ENCODE data around the gene PPP4R3A.

Gene PPP4R3A

GRCh38 chr14:91420686-91421085 lies 89.4 kb downstream of the PPP4R3A start:
- DNase-seq (ENCODE audit: low read depth) = no peak
- H3K4me3 ChIP-seq (ENCODE audit: low read depth, low read length) = no peak overlapping the region
- no peak for TF ChIP-seq CTCF (IDR thresholded peaks at IDR 0.05; ENCODE audit: insufficient read depth, low read depth, low read length, missing control alignments)

- no peak overlapping the region for H3K4me3 ChIP-seq (ENCODE audit: low read depth, low read length)
Observed at GRCh38 chr14:91419451-91419850, 90.7 kb downstream of the PPP4R3A start.

GRCh38 chr14:91419044-91419397 lies 91.1 kb downstream of the PPP4R3A start:
- no peak for TF ChIP-seq CTCF (IDR thresholded peaks at IDR 0.05; ENCODE audit: insufficient read depth, low read depth, low read length, missing control alignments)
- no peak overlapping the region; the same call in 1 of the 2 replicates for H3K4me3 ChIP-seq (ENCODE audit: low read depth, low read length)
- DNase-seq (ENCODE audit: low read depth) = no peak

More at GRCh38 chr14:91419451-91419850, 90.7 kb downstream of the PPP4R3A start:
- no peak for DNase-seq (ENCODE audit: low read depth)
- TF ChIP-seq CTCF (IDR thresholded peaks at IDR 0.05; ENCODE audit: insufficient read depth, low read depth, low read length, missing control alignments) = no peak

GRCh38 chr14:91418387-91419043 lies 91.6 kb downstream of the PPP4R3A start:
- DNase-seq (ENCODE audit: low read depth) = peak; percentile 85
- peak; percentile 97 for TF ChIP-seq CTCF (IDR thresholded peaks at IDR 0.05; ENCODE audit: insufficient read depth, low read depth, low read length, missing control alignments)
- peak overlapping the region; percentile 77 for H3K4me3 ChIP-seq (ENCODE audit: low read depth, low read length)

GRCh38 chr14:91417983-91418386 lies 92.1 kb downstream of the PPP4R3A start:
- H3K4me3 ChIP-seq (ENCODE audit: low read depth, low read length) = peak overlapping the region; percentile 77
- peak; percentile 85 for DNase-seq (ENCODE audit: low read depth)
- no peak for TF ChIP-seq CTCF (IDR thresholded peaks at IDR 0.05; ENCODE audit: insufficient read depth, low read depth, low read length, missing control alignments)

- peak; percentile 84 for DNase-seq (ENCODE audit: low read depth)
- no peak for TF ChIP-seq CTCF (IDR thresholded peaks at IDR 0.05; ENCODE audit: insufficient read depth, low read depth, low read length, missing control alignments)
- peak within 1 kb of the TSS; percentile 87 for H3K4me3 ChIP-seq (ENCODE audit: low read depth, low read length)
Observed at GRCh38 chr14:91417120-91417982, 92.8 kb downstream of the PPP4R3A start, which contains the start of gene CCDC88C. Gene CCDC88C (minus strand): TSS chr14:91417820. CDS start chr14:91417690, 130 bp downstream.

Measured in GM12865 (cell line).